Activated T-cell treated with anti-CD3 and anti-CD28 coated beads, Interleukin-2, amount 50 U/mL, for 72 hours (primary cell): ENCODE results near the gene DNAAF3. TPM values are rescaled to one million over a fixed set of nuclear protein-coding genes. Genes with fewer than 3 reads are reported as not detected.
"Not testable (repeated sequence)": the region's sequence is repeated elsewhere in the genome, so short reads cannot be mapped to it uniquely, and the experiment has no call there.

Experiments used
- ATAC-seq, 2 donors: fragments of 150-1000 bp; cut with Tn5 transposase; replicated peaks in 1 of 2; 2 replicates each; pipeline ENCODE4 v1.10.0; 2021; ENCODE audit warnings: moderate library complexity in 2 of 2, mild to moderate bottlenecking in 1 of 2
- DNase-seq, 2 donors: peaks; one replicate each; pipeline ENCODE4 v3.0.0; 2021 to 2022; ENCODE audit warnings: mixed read lengths in 1 of 2
- H3K27ac Mint-ChIP-seq: one replicate; pipeline ENCODE4 v1.8.0; 2022; ENCODE audit warnings: mild to moderate bottlenecking, moderate library complexity, mixed read lengths
- H3K27me3 Mint-ChIP-seq: one replicate; pipeline ENCODE4 v1.8.0; 2022; ENCODE audit warnings: low read depth, mixed read lengths
- H3K36me3 Mint-ChIP-seq, 2 donors: one replicate each; pipeline ENCODE4 v1.8.0; 2022; ENCODE audit warnings: mixed read lengths in 2 of 2, mild to moderate bottlenecking in 1 of 2; ENCODE audit not compliant: insufficient read depth in 2 of 2
- H3K4me1 Mint-ChIP-seq: one replicate; pipeline ENCODE4 v1.8.0; 2022; ENCODE audit warnings: low read depth, mixed read lengths
- H3K4me3 Mint-ChIP-seq, 2 donors: one replicate each; pipeline ENCODE4 v1.8.0; 2022; ENCODE audit warnings: mild to moderate bottlenecking in 2 of 2, mixed read lengths in 2 of 2, moderate library complexity in 2 of 2
- H3K9me3 Mint-ChIP-seq, 2 donors: one replicate each; pipeline ENCODE4 v1.8.0; 2022; ENCODE audit warnings: mixed read lengths in 2 of 2
- total RNA-seq, 2 donors: library from RNA; stranded (reverse); gene quantifications; one replicate each; pipeline ENCODE4 v1.2.3, GENCODE V29; 2022

The DNAAF3 gene
- under 1 TPM; 0.46 TPM for total RNA-seq

- H3K4me3 Mint-ChIP-seq: peak within 1 kb of the TSS; percentile 83 to 87
- DNase-seq (peak; percentile 89 to 93), ATAC-seq (peak; percentile 93 to 95)
- H3K36me3 Mint-ChIP-seq: peaks cover 0 to 3% of the 10 kb centered on the region in 2 donors
- peaks cover 13% of the 10 kb centered on the region for H3K4me1 Mint-ChIP-seq
- H3K27ac Mint-ChIP-seq: peak within 1 kb of the TSS; percentile 5
- peaks cover 54% of the 10 kb centered on the region for H3K27me3 Mint-ChIP-seq
- no peaks in the 10 kb centered on the region for H3K9me3 Mint-ChIP-seq
Measured at GRCh38 chr19:55166530-55167268, at the start of gene DNAAF3. DNAAF3 (minus strand) TSS chr19:55166613; CDS start chr19:55166413, 200 bp downstream.

- H3K27ac Mint-ChIP-seq: no peak overlapping the region
- H3K9me3 Mint-ChIP-seq: peaks cover 4 to 5% of the 10 kb centered on the region in 2 donors
- no peak overlapping the region for H3K4me3 Mint-ChIP-seq
Measured at GRCh38 chr19:55213547-55213946, 47.1 kb upstream of the DNAAF3 start.

GRCh38 chr19:55212447-55212846 lies 46.0 kb upstream of the DNAAF3 start:
- DNase-seq (peak; percentile 52 to 62), ATAC-seq (no peak)
- no peak overlapping the region for H3K4me3 Mint-ChIP-seq

More at GRCh38 chr19:55213547-55213946, 47.1 kb upstream of the DNAAF3 start:
- H3K4me1 Mint-ChIP-seq: peaks cover 25% of the 10 kb centered on the region
- peaks cover 6 to 14% of the 10 kb centered on the region in 2 donors for H3K36me3 Mint-ChIP-seq
- H3K27me3 Mint-ChIP-seq: peaks cover 43% of the 10 kb centered on the region
- ATAC-seq: no peak
- no peak for DNase-seq

GRCh38 chr19:55209693-55210472 lies 43.5 kb upstream of the DNAAF3 start:
- ATAC-seq (no peak), DNase-seq (no peak)
- peaks cover 45% of the 10 kb centered on the region for H3K27me3 Mint-ChIP-seq
- H3K4me3 Mint-ChIP-seq: no peak overlapping the region
- no peaks in the 10 kb centered on the region for H3K4me1 Mint-ChIP-seq
- peaks cover 3 to 5% of the 10 kb centered on the region in 2 donors for H3K9me3 Mint-ChIP-seq
- H3K36me3 Mint-ChIP-seq: peaks cover 4 to 10% of the 10 kb centered on the region in 2 donors
- H3K27ac Mint-ChIP-seq: no peak overlapping the region

More at GRCh38 chr19:55212447-55212846, 46.0 kb upstream of the DNAAF3 start:
- H3K27me3 Mint-ChIP-seq: peaks cover 44% of the 10 kb centered on the region
- peaks cover 19% of the 10 kb centered on the region for H3K4me1 Mint-ChIP-seq
- peaks cover 6 to 14% of the 10 kb centered on the region in 2 donors for H3K36me3 Mint-ChIP-seq
- H3K9me3 Mint-ChIP-seq: peaks cover 4 to 5% of the 10 kb centered on the region in 2 donors
- no peak overlapping the region for H3K27ac Mint-ChIP-seq

GRCh38 chr19:55208880-55209692 lies 42.7 kb upstream of the DNAAF3 start, which contains the start of gene PTPRH:
PTPRH (minus strand) TSS chr19:55209501; CDS start chr19:55209433, 68 bp downstream.
- Mint-ChIP-seq H3K27ac (no peak within 1 kb of the TSS), H3K9me3 (peaks cover 2 to 5% of the 10 kb centered on the region in 2 donors), H3K36me3 (peaks cover 4 to 9% of the 10 kb centered on the region in 2 donors), H3K27me3 (peaks cover 50% of the 10 kb centered on the region), H3K4me3 (no peak within 1 kb of the TSS), H3K4me1 (no peaks in the 10 kb centered on the region)
- DNase-seq (no peak), ATAC-seq (no peak)

GRCh38 chr19:55206664-55207500 lies 40.5 kb upstream of the DNAAF3 start:
- Mint-ChIP-seq H3K4me3 (peak overlapping the region; percentile 32 to 52), H3K4me1 (no peaks in the 10 kb centered on the region), H3K27ac (no peak overlapping the region), H3K27me3 (peaks cover 39% of the 10 kb centered on the region), H3K36me3 (peaks cover 0 to 2% of the 10 kb centered on the region in 2 donors), H3K9me3 (no peaks in the 10 kb centered on the region)
- peak; percentile 90 to 94 for ATAC-seq
- peak; percentile 56 to 65 for DNase-seq

GRCh38 chr19:55202199-55202598 lies 35.8 kb upstream of the DNAAF3 start:
- H3K4me3 Mint-ChIP-seq, H3K27ac Mint-ChIP-seq, ATAC-seq, DNase-seq, H3K36me3 Mint-ChIP-seq, H3K4me1 Mint-ChIP-seq, H3K9me3 Mint-ChIP-seq: not testable (repeated sequence)
- peaks cover 28% of the 10 kb centered on the region for H3K27me3 Mint-ChIP-seq

- DNase-seq: no peak
- H3K36me3 Mint-ChIP-seq: no peaks in the 10 kb centered on the region
- no peak overlapping the region for H3K27ac Mint-ChIP-seq
- no peak overlapping the region for H3K4me3 Mint-ChIP-seq
- peaks cover 8% of the 10 kb centered on the region for H3K27me3 Mint-ChIP-seq
- no peaks in the 10 kb centered on the region for H3K4me1 Mint-ChIP-seq
- no peaks in the 10 kb centered on the region for H3K9me3 Mint-ChIP-seq
- ATAC-seq: no peak
Measured at GRCh38 chr19:55199620-55200204, 33.3 kb upstream of the DNAAF3 start.

GRCh38 chr19:55198651-55199050 lies 32.2 kb upstream of the DNAAF3 start:
- no peak for ATAC-seq
- no peak overlapping the region for H3K27ac Mint-ChIP-seq
- peaks cover 5% of the 10 kb centered on the region for H3K27me3 Mint-ChIP-seq
- no peak overlapping the region for H3K4me3 Mint-ChIP-seq
- H3K9me3 Mint-ChIP-seq: no peaks in the 10 kb centered on the region
- DNase-seq: no peak
- no peaks in the 10 kb centered on the region for H3K4me1 Mint-ChIP-seq
- H3K36me3 Mint-ChIP-seq: no peaks in the 10 kb centered on the region

- H3K9me3 Mint-ChIP-seq: no peaks in the 10 kb centered on the region
- no peaks in the 10 kb centered on the region for H3K36me3 Mint-ChIP-seq
- no peak overlapping the region for H3K4me3 Mint-ChIP-seq
- ATAC-seq (no peak), DNase-seq (no peak)
- H3K27me3 Mint-ChIP-seq: peaks cover 5% of the 10 kb centered on the region
- H3K27ac Mint-ChIP-seq: no peak overlapping the region
- H3K4me1 Mint-ChIP-seq: no peaks in the 10 kb centered on the region
Measured at GRCh38 chr19:55197528-55197927, 31.1 kb upstream of the DNAAF3 start.

- Mint-ChIP-seq H3K27me3 (peaks cover 5% of the 10 kb centered on the region), H3K27ac (no peak overlapping the region), H3K4me1 (no peaks in the 10 kb centered on the region), H3K4me3 (no peak overlapping the region), H3K36me3 (no peaks in the 10 kb centered on the region), H3K9me3 (no peaks in the 10 kb centered on the region)
- ATAC-seq (no peak), DNase-seq (no peak)
Measured at GRCh38 chr19:55196803-55197202, 30.4 kb upstream of the DNAAF3 start.

- ATAC-seq: no peak
- Mint-ChIP-seq H3K36me3 (no peaks in the 10 kb centered on the region), H3K9me3 (no peaks in the 10 kb centered on the region)
Measured at GRCh38 chr19:55193481-55193880, 27.1 kb upstream of the DNAAF3 start.

More at GRCh38 chr19:55193481-55193880, 27.1 kb upstream of the DNAAF3 start:
- Mint-ChIP-seq H3K4me1 (peaks cover 11% of the 10 kb centered on the region), H3K4me3 (no peak overlapping the region), H3K27ac (no peak overlapping the region), H3K27me3 (peaks cover 6% of the 10 kb centered on the region)
- no peak for DNase-seq
